ENCODE results near the gene KATNAL2.

- TF ChIP-seq CTCF (IDR thresholded peaks at IDR 0.05) (no peak), POLR2A (IDR thresholded peaks at IDR 0.05) (no peak), POLR2AphosphoS5 (IDR thresholded peaks at IDR 0.05) (no peak), EP300 (IDR thresholded peaks at IDR 0.05; ENCODE audit: low read depth) (no peak)
Observed at GRCh38 chr18:47110492-47111274, 193.3 kb downstream of the KATNAL2 start.
